IPS-18c (cell line): ENCODE measurements around the gene XRN1.

Experiments used
- H3K4me3 ChIP-seq: 2 replicates; pipeline ENCODE4 v1.7.0; 2013; ENCODE audit warnings: low read depth, mild to moderate bottlenecking, low read length, moderate library complexity; ENCODE audit not compliant: insufficient read depth
- H3K9me3 ChIP-seq: one replicate; pipeline ENCODE4 v1.6.1; 2013; ENCODE audit warnings: mild to moderate bottlenecking, low read length, moderate library complexity; ENCODE audit not compliant: control insufficient read depth, insufficient read depth

The XRN1 gene

GRCh38 chr3:142259359-142259758, 188.5 kb downstream of the XRN1 start:
- H3K4me3 ChIP-seq = no peak overlapping the region
- peaks cover 2% of the 10 kb centered on the region for H3K9me3 ChIP-seq

DNA sequence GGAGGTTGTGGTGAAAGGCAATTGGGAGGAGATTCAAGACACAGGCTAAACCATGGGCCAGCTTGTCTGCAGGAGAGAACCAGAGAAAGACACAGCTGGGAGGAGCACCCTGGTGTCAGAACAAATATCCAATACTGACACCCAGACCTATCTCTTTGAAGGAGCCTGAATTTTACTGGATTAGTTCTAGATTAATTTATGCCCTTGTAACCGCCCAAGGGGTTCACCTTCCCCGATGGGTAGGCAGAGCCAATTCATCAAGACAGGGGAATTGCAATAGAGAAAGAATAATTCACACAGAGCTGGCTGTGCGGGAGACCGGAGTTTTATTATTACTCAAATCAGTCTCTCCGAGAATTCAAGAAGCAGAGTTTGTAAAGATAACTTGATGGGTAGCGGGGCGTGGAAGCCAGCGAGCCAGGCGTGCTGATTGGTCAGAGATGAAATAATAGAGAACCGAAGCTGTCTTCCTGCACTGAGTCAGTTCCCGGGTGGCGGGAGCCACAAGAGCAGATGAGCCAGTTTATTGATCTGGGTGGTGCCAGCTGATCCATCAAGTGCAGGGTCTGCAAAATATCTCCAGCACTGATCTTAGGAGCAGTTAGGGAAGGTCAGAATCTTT, 191.0 kb downstream of the XRN1 start:
- H3K9me3 ChIP-seq = peaks cover 2% of the 10 kb centered on the region
- no peak overlapping the region for H3K4me3 ChIP-seq
